Measurements from ENCODE around the gene LUC7L2. TPM values are rescaled to one million over a fixed set of nuclear protein-coding genes. Genes with fewer than 3 reads are reported as not detected.
"Not testable (repeated sequence)": the region's sequence is repeated elsewhere in the genome, so short reads cannot be mapped to it uniquely, and the experiment has no call there.

LUC7L2 gene
- total RNA-seq, 1 donor from 2014 or later = 74.3 TPM

GRCh38 chr7:139397192-139397591 lies 37.5 kb downstream of the LUC7L2 start:
- H3K4me3 Mint-ChIP-seq (ENCODE audit: unreplicated experiment) = no peak overlapping the region

GRCh38 chr7:139403601-139404000 lies 43.9 kb downstream of the LUC7L2 start:
- no peak overlapping the region for H3K27ac Mint-ChIP-seq (ENCODE audit: unreplicated experiment)
- peaks cover 42% of the 10 kb centered on the region for H3K36me3 Mint-ChIP-seq (ENCODE audit: low read depth)
- H3K9me3 Mint-ChIP-seq (ENCODE audit: low read depth) = no peaks in the 10 kb centered on the region

More at GRCh38 chr7:139397192-139397591, 37.5 kb downstream of the LUC7L2 start:
- no peak for DNase-seq (ENCODE audit: low spot score)
- Mint-ChIP-seq H3K9me3 (ENCODE audit: low read depth) (no peaks in the 10 kb centered on the region), H3K4me1 (ENCODE audit: low read depth) (peaks cover 31% of the 10 kb centered on the region), H3K27ac (ENCODE audit: unreplicated experiment) (peak overlapping the region; percentile 13), H3K36me3 (ENCODE audit: low read depth) (peaks cover 20% of the 10 kb centered on the region), H3K27me3 (ENCODE audit: low read depth) (no peaks in the 10 kb centered on the region)
- TF ChIP-seq CTCF (IDR thresholded peaks at IDR 0.05) = no peak

GRCh38 chr7:139407555-139407954 lies 47.9 kb downstream of the LUC7L2 start:
- no peaks in the 10 kb centered on the region for H3K27me3 Mint-ChIP-seq (ENCODE audit: low read depth)

More at GRCh38 chr7:139403601-139404000, 43.9 kb downstream of the LUC7L2 start:
- no peak overlapping the region for H3K4me3 Mint-ChIP-seq (ENCODE audit: unreplicated experiment)
- no peak for TF ChIP-seq CTCF (IDR thresholded peaks at IDR 0.05)
- H3K27me3 Mint-ChIP-seq (ENCODE audit: low read depth) = no peaks in the 10 kb centered on the region
- DNase-seq (ENCODE audit: low spot score) = no peak
- H3K4me1 Mint-ChIP-seq (ENCODE audit: low read depth) = no peaks in the 10 kb centered on the region

GRCh38 chr7:139414743-139415402 lies 55.2 kb downstream of the LUC7L2 start:
- peaks cover 41% of the 10 kb centered on the region for H3K36me3 Mint-ChIP-seq (ENCODE audit: low read depth)
- not testable (repeated sequence) for H3K27ac Mint-ChIP-seq (ENCODE audit: unreplicated experiment); H3K9me3 Mint-ChIP-seq (ENCODE audit: low read depth)

More at GRCh38 chr7:139407555-139407954, 47.9 kb downstream of the LUC7L2 start:
- no peak for DNase-seq (ENCODE audit: low spot score)
- H3K36me3 Mint-ChIP-seq (ENCODE audit: low read depth) = peaks cover 42% of the 10 kb centered on the region
- peaks cover 3% of the 10 kb centered on the region for H3K4me1 Mint-ChIP-seq (ENCODE audit: low read depth)
- no peak overlapping the region for H3K27ac Mint-ChIP-seq (ENCODE audit: unreplicated experiment)
- no peak for TF ChIP-seq CTCF (IDR thresholded peaks at IDR 0.05)
- H3K4me3 Mint-ChIP-seq (ENCODE audit: unreplicated experiment) = no peak overlapping the region
- H3K9me3 Mint-ChIP-seq (ENCODE audit: low read depth) = no peaks in the 10 kb centered on the region

GRCh38 chr7:139416405-139416804 lies 56.7 kb downstream of the LUC7L2 start:
- Mint-ChIP-seq H3K27ac (ENCODE audit: unreplicated experiment) (no peak overlapping the region), H3K4me3 (ENCODE audit: unreplicated experiment) (no peak overlapping the region), H3K9me3 (ENCODE audit: low read depth) (no peaks in the 10 kb centered on the region), H3K4me1 (ENCODE audit: low read depth) (no peaks in the 10 kb centered on the region), H3K36me3 (ENCODE audit: low read depth) (peaks cover 41% of the 10 kb centered on the region), H3K27me3 (ENCODE audit: low read depth) (no peaks in the 10 kb centered on the region)
- TF ChIP-seq CTCF (IDR thresholded peaks at IDR 0.05) = no peak
- DNase-seq (ENCODE audit: low spot score) = no peak

More at GRCh38 chr7:139414743-139415402, 55.2 kb downstream of the LUC7L2 start:
- DNase-seq (ENCODE audit: low spot score); H3K27me3 Mint-ChIP-seq (ENCODE audit: low read depth); H3K4me1 Mint-ChIP-seq (ENCODE audit: low read depth); H3K4me3 Mint-ChIP-seq (ENCODE audit: unreplicated experiment): not testable (repeated sequence)

- no peak for TF ChIP-seq CTCF (IDR thresholded peaks at IDR 0.05)
- H3K4me1 Mint-ChIP-seq (ENCODE audit: low read depth) = no peaks in the 10 kb centered on the region
- no peak overlapping the region for H3K4me3 Mint-ChIP-seq (ENCODE audit: unreplicated experiment)
- H3K36me3 Mint-ChIP-seq (ENCODE audit: low read depth) = peaks cover 41% of the 10 kb centered on the region
- no peaks in the 10 kb centered on the region for H3K27me3 Mint-ChIP-seq (ENCODE audit: low read depth)
- no peak for DNase-seq (ENCODE audit: low spot score)
- H3K9me3 Mint-ChIP-seq (ENCODE audit: low read depth) = no peaks in the 10 kb centered on the region
- H3K27ac Mint-ChIP-seq (ENCODE audit: unreplicated experiment) = no peak overlapping the region
Observed at GRCh38 chr7:139417478-139417877, 57.8 kb downstream of the LUC7L2 start.

Data from chondrocyte (in vitro differentiated cells).